Liver (tissue), 9 donors: Measurements from ENCODE around the gene ZBTB21. TPM values are rescaled to one million over a fixed set of nuclear protein-coding genes. Genes with fewer than 3 reads are reported as not detected.

Experiments used
- DNase-seq: peaks from one replicate; pipeline ENCODE4 v3.0.0-alpha.2; 2017; ENCODE audit warnings: low spot score
- H3K27ac ChIP-seq, 2 donors: one replicate each; pipeline ENCODE4 v1.7.0; 2013; ENCODE audit warnings: inconsistent platforms in 2 of 2, low read length in 2 of 2, control low read depth in 1 of 2, low read depth in 1 of 2, mild to moderate bottlenecking in 1 of 2
- H3K27me3 ChIP-seq, 4 donors: one replicate each; pipeline versions ENCODE4 v1.6.1 to v1.7.0; 2013; ENCODE audit warnings: low read length in 3 of 4, inconsistent platforms in 1 of 4, mild to moderate bottlenecking in 1 of 4, moderate library complexity in 1 of 4; ENCODE audit not compliant: control insufficient read depth in 4 of 4, insufficient read depth in 4 of 4
- H3K36me3 ChIP-seq, 4 donors: one replicate each; pipeline versions ENCODE4 v1.6.1 to v1.7.0; 2013; ENCODE audit warnings: low read length in 3 of 4, mild to moderate bottlenecking in 3 of 4, low read depth in 1 of 4, moderate library complexity in 1 of 4; ENCODE audit not compliant: control insufficient read depth in 4 of 4, insufficient read depth in 3 of 4
- H3K4me1 ChIP-seq, 4 donors: one replicate each; pipeline versions ENCODE4 v1.6.1 to v1.7.0; 2013; ENCODE audit warnings: low read length in 3 of 4, mild to moderate bottlenecking in 3 of 4, moderate library complexity in 1 of 4; ENCODE audit not compliant: control insufficient read depth in 4 of 4, insufficient read depth in 4 of 4
- H3K4me3 ChIP-seq, 3 donors: one replicate each; pipeline versions ENCODE4 v1.6.1 to v1.7.0; 2013; ENCODE audit warnings: low read length in 3 of 3, control low read depth in 1 of 3, low read depth in 1 of 3, mild to moderate bottlenecking in 1 of 3
- H3K9ac ChIP-seq, 2 donors: one replicate each; pipeline ENCODE4 v1.7.0; 2013; ENCODE audit warnings: low read length in 2 of 2, mild to moderate bottlenecking in 2 of 2, moderate library complexity in 2 of 2, control low read depth in 1 of 2, low read depth in 1 of 2
- H3K9me3 ChIP-seq, 4 donors: one replicate each; pipeline versions ENCODE4 v1.6.1 to v1.7.0; 2013; ENCODE audit warnings: low read length in 3 of 4; ENCODE audit not compliant: control insufficient read depth in 4 of 4
- CTCF ChIP-seq: fragments of 150-350 bp; IDR thresholded peaks from 2 replicates; pipeline ENCODE4 v1.5.1; 2017; ENCODE audit warnings: improper control_type of control experiment, low read depth, low read length; ENCODE audit not compliant: missing input control
- EGR1 ChIP-seq, 2 donors: IDR thresholded peaks; 2 replicates each; pipeline ENCODE4 v1.6.1; 2016 to 2018; ENCODE audit warnings: antibody characterized with exemption in 2 of 2, low read depth in 2 of 2
- FOXA1 ChIP-seq: IDR thresholded peaks from 2 replicates; pipeline ENCODE4 v1.6.1; 2016; ENCODE audit warnings: antibody characterized with exemption
- FOXA2 ChIP-seq: IDR thresholded peaks from 2 replicates; pipeline ENCODE4 v1.6.1; 2016; ENCODE audit warnings: antibody characterized with exemption
- GABPA ChIP-seq, 2 donors: IDR thresholded peaks in 1 of 2; conservative IDR thresholded peaks in 1 of 2; 2 replicates each; pipeline ENCODE4 v1.6.1; 2016; ENCODE audit warnings: antibody characterized with exemption in 2 of 2, mild to moderate bottlenecking in 1 of 2, moderate library complexity in 1 of 2
- HNF4A ChIP-seq, 2 donors: conservative IDR thresholded peaks; 2 replicates each; pipeline ENCODE4 v1.6.1; 2016; ENCODE audit warnings: antibody characterized with exemption in 2 of 2, mild to moderate bottlenecking in 2 of 2
- HNF4G ChIP-seq: IDR thresholded peaks from 2 replicates; pipeline ENCODE4 v1.6.1; 2016; ENCODE audit warnings: antibody characterized with exemption
- JUND ChIP-seq, 2 donors: IDR thresholded peaks; 2 replicates each; pipeline ENCODE4 v1.6.1; 2016; ENCODE audit warnings: antibody characterized with exemption in 2 of 2
- RAD21 ChIP-seq, 2 donors: IDR thresholded peaks; 2 replicates each; pipeline ENCODE4 v1.6.1; 2016; ENCODE audit warnings: antibody characterized with exemption in 2 of 2, mild to moderate bottlenecking in 2 of 2
- RXRA ChIP-seq, 2 donors: IDR thresholded peaks; 2 replicates each; pipeline ENCODE4 v1.6.1; 2017 to 2018; ENCODE audit warnings: antibody characterized with exemption in 2 of 2, mild to moderate bottlenecking in 1 of 2
- SP1 ChIP-seq: IDR thresholded peaks from 2 replicates; pipeline ENCODE4 v1.6.1; 2018; ENCODE audit warnings: antibody characterized with exemption, mild to moderate bottlenecking
- TAF1 ChIP-seq: conservative IDR thresholded peaks from 2 replicates; pipeline ENCODE4 v1.6.1; 2016; ENCODE audit warnings: antibody characterized with exemption, mild to moderate bottlenecking
- YY1 ChIP-seq: IDR thresholded peaks from 2 replicates; pipeline ENCODE4 v1.6.1; 2016; ENCODE audit warnings: antibody characterized with exemption, mild to moderate bottlenecking
- WGBS: extraction: QIAGEN DNeasy Blood & Tissue Kit; methylation state at CpG from one replicate; pipeline ENCODE4 v1.1.7; 2013; 5-methylcytosine and 5-hydroxymethylcytosine counted together
- polyA plus RNA-seq, 2 donors: library from polyadenylated mRNA; stranded (reverse) in 1 of 2; unstranded in 1 of 2; fragments of 200-250 nt in 1 of 2; fragments of >200 nt in 1 of 2; fragmentation: Nextera tagmentation in 1 of 2; extraction: Ambion mirVana in 1 of 2; gene quantifications; one replicate each; pipeline versions ENCODE4 v1.2.1 to v1.2.3, GENCODE V29; 2013 to 2015
- total RNA-seq, 2 donors: library from RNA; depleted of rRNA; stranded (reverse); fragments of >200 nt; gene quantifications; one replicate each; pipeline ENCODE4 v1.2.3, GENCODE V29; 2014
- TF ChIP-seq, protein P1 (sequence below): IDR thresholded peaks from 2 replicates; pipeline ENCODE4 v1.6.1; 2016; ENCODE audit warnings: antibody characterized with exemption
- TF ChIP-seq, protein P2 (sequence below): IDR thresholded peaks from 2 replicates; pipeline ENCODE4 v1.6.1; 2016; ENCODE audit warnings: antibody characterized with exemption
- TF ChIP-seq, protein P3 (sequence below): IDR thresholded peaks from 2 replicates; pipeline ENCODE4 v1.6.1; 2016; ENCODE audit warnings: antibody characterized with exemption, mild to moderate bottlenecking
- TF ChIP-seq, protein P4 (sequence below): IDR thresholded peaks from 2 replicates; pipeline ENCODE4 v1.6.1; 2016; ENCODE audit warnings: antibody characterized with exemption
- donor health status: healthy.
- donor health status: healthy.
- donor health status: healthy.
- donor health status: healthy.
- donor health status: healthy.

Gene ZBTB21
- total and polyA plus RNA-seq, 4 donors = 3.1 to 14.1 (median 4.0) TPM

GRCh38 chr21:41993744-41994143 is 16.4 kb downstream of the ZBTB21 start:
- no peak overlapping the region for H3K9ac ChIP-seq
- H3K4me1 ChIP-seq = no peaks in the 10 kb centered on the region
- no peak for DNase-seq
- TF ChIP-seq GABPA (IDR thresholded peaks at IDR 0.05 in 1 of 2, conservative IDR thresholded peaks at IDR 0.05 in 1 of 2) (no peak), JUND (IDR thresholded peaks at IDR 0.05) (no peak), CTCF (no peak), HNF4G (no peak), RAD21 (IDR thresholded peaks at IDR 0.05) (no peak), SP1 (no peak), FOXA1 (no peak), YY1 (no peak), RXRA (IDR thresholded peaks at IDR 0.05) (no peak), TAF1 (no peak)
- TF ChIP-seq, protein P1, sequence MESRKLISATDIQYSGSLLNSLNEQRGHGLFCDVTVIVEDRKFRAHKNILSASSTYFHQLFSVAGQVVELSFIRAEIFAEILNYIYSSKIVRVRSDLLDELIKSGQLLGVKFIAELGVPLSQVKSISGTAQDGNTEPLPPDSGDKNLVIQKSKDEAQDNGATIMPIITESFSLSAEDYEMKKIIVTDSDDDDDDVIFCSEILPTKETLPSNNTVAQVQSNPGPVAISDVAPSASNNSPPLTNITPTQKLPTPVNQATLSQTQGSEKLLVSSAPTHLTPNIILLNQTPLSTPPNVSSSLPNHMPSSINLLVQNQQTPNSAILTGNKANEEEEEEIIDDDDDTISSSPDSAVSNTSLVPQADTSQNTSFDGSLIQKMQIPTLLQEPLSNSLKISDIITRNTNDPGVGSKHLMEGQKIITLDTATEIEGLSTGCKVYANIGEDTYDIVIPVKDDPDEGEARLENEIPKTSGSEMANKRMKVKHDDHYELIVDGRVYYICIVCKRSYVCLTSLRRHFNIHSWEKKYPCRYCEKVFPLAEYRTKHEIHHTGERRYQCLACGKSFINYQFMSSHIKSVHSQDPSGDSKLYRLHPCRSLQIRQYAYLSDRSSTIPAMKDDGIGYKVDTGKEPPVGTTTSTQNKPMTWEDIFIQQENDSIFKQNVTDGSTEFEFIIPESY = no peak
- TF ChIP-seq, protein P2, sequence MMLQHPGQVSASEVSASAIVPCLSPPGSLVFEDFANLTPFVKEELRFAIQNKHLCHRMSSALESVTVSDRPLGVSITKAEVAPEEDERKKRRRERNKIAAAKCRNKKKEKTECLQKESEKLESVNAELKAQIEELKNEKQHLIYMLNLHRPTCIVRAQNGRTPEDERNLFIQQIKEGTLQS = no peak
- TF ChIP-seq, protein P3, sequence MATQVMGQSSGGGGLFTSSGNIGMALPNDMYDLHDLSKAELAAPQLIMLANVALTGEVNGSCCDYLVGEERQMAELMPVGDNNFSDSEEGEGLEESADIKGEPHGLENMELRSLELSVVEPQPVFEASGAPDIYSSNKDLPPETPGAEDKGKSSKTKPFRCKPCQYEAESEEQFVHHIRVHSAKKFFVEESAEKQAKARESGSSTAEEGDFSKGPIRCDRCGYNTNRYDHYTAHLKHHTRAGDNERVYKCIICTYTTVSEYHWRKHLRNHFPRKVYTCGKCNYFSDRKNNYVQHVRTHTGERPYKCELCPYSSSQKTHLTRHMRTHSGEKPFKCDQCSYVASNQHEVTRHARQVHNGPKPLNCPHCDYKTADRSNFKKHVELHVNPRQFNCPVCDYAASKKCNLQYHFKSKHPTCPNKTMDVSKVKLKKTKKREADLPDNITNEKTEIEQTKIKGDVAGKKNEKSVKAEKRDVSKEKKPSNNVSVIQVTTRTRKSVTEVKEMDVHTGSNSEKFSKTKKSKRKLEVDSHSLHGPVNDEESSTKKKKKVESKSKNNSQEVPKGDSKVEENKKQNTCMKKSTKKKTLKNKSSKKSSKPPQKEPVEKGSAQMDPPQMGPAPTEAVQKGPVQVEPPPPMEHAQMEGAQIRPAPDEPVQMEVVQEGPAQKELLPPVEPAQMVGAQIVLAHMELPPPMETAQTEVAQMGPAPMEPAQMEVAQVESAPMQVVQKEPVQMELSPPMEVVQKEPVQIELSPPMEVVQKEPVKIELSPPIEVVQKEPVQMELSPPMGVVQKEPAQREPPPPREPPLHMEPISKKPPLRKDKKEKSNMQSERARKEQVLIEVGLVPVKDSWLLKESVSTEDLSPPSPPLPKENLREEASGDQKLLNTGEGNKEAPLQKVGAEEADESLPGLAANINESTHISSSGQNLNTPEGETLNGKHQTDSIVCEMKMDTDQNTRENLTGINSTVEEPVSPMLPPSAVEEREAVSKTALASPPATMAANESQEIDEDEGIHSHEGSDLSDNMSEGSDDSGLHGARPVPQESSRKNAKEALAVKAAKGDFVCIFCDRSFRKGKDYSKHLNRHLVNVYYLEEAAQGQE = no peak
- H3K4me3 ChIP-seq = no peak overlapping the region
- H3K27me3 ChIP-seq = no peaks in the 10 kb centered on the region
- 94% methylated on average over 6 of the region's 6 CpGs for WGBS
- H3K27ac ChIP-seq = no peak overlapping the region
- no peaks in the 10 kb centered on the region for H3K9me3 ChIP-seq
- peaks cover 13 to 44% (median 30%) of the 10 kb centered on the region in 4 donors for H3K36me3 ChIP-seq

DNA sequence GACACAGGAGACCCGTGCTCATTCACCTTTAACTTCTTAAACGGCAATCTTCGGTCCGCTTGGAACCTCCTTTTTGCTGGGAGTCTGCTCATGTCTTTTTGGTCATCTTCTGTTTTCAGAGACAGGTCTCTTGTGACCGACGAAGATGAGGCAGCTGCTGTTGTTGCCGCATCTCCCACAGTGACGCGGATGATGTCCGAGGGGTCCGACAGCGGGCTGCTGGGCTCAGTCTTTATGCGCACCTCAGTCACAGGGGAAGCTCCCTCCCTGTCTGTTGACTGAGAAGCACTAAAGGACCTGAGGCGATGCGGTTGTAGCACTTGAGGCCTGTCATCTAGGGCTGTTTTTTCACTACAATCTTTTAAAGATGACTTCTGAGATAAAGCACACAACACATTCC is 17.6 kb downstream of the ZBTB21 start:
- H3K36me3 ChIP-seq = peaks cover 13 to 41% (median 30%) of the 10 kb centered on the region in 4 donors
- WGBS = 97% methylated on average over 15 of the region's 15 CpGs
- TF ChIP-seq HNF4G (no peak), RXRA (IDR thresholded peaks at IDR 0.05) (no peak), SP1 (no peak), JUND (IDR thresholded peaks at IDR 0.05) (no peak), HNF4A (conservative IDR thresholded peaks at IDR 0.05) (no peak), RAD21 (IDR thresholded peaks at IDR 0.05) (no peak), FOXA2 (no peak), TAF1 (no peak), CTCF (no peak), YY1 (no peak), EGR1 (IDR thresholded peaks at IDR 0.05; ENCODE audit: low read depth in 2 of 2) (no peak), GABPA (IDR thresholded peaks at IDR 0.05 in 1 of 2, conservative IDR thresholded peaks at IDR 0.05 in 1 of 2) (no peak)
- TF ChIP-seq, protein P2 = no peak
- TF ChIP-seq, protein P4, sequence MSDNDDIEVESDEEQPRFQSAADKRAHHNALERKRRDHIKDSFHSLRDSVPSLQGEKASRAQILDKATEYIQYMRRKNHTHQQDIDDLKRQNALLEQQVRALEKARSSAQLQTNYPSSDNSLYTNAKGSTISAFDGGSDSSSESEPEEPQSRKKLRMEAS = no peak
- TF ChIP-seq, protein P3 = no peak

More for the DNA sequence above, 17.6 kb downstream of the ZBTB21 start:
- Histone ChIP-seq H3K9me3 (no peaks in the 10 kb centered on the region), H3K27ac (no peak overlapping the region), H3K27me3 (no peaks in the 10 kb centered on the region), H3K4me3 (no peak overlapping the region), H3K9ac (no peak overlapping the region), H3K4me1 (peaks cover 0 to 2% (median 1%) of the 10 kb centered on the region in 4 donors)
- no peak for DNase-seq
